Left lung (tissue), 10 donors: ENCODE measurements around the gene FREM2. TPM values are rescaled to one million over a fixed set of nuclear protein-coding genes. Genes with fewer than 3 reads are reported as not detected.

Experiments used
- ATAC-seq: fragments of 200-7000 bp; cut with Tn5 transposase; one replicate; pipeline ENCODE4 v1.9.1; 2020; ENCODE audit warnings: moderate library complexity
- DNase-seq, 4 donors: peaks; one replicate each; pipeline ENCODE4 v3.0.0-alpha.2; 2013 to 2020
- H3K27ac ChIP-seq, 2 donors: fragments of 200-600 bp; sonication (generic) in 1 of 2; one replicate each; pipeline versions ENCODE4 v1.5.0 to v1.8.0; 2020 to 2021
- H3K27me3 ChIP-seq, 2 donors: fragments of 200-600 bp; sonication (generic) in 1 of 2; one replicate each; pipeline versions ENCODE4 v1.5.0 to v1.8.0; 2020 to 2021
- H3K36me3 ChIP-seq, 2 donors: fragments of 200-600 bp; sonication (generic) in 1 of 2; one replicate each; pipeline versions ENCODE4 v1.5.0 to v1.8.0; 2020 to 2021
- H3K4me1 ChIP-seq, 2 donors: fragments of 200-600 bp; one replicate each; pipeline ENCODE4 v1.8.0; 2021
- H3K4me3 ChIP-seq, 2 donors: fragments of 200-600 bp; sonication (generic) in 1 of 2; one replicate each; pipeline versions ENCODE4 v1.5.0 to v1.8.0; 2020 to 2021; ENCODE audit warnings: mild to moderate bottlenecking in 1 of 2
- H3K9me3 ChIP-seq, 2 donors: fragments of 200-600 bp; sonication (generic) in 1 of 2; one replicate each; pipeline versions ENCODE4 v1.5.0 to v1.8.0; 2020 to 2021
- intact Hi-C, 2 donors: fragments of 100-400 bp; cut with DNase I; formaldehyde crosslinking; loops; one replicate each; pipeline versions ENCODE4 v1.11.2 to v1.14.2; 2022
- polyA plus RNA-seq, 6 donors: library from polyadenylated mRNA; unstranded; fragments of 120-200 nt; gene quantifications; one replicate each; pipeline ENCODE4 v1.2.1, GENCODE V29; 2013; ENCODE audit not compliant: insufficient read length in 6 of 6
- total RNA-seq, 2 donors: library from RNA; stranded (reverse); fragmentation: NEBNext Ultra II Directional; extraction: Animal tissue kit (Norgen Biotek cat#: 25700); gene quantifications; one replicate each; pipeline ENCODE4 v1.2.1, GENCODE V29; 2021
- TF ChIP-seq, protein P1 (sequence below), 2 donors: fragments of 200-600 bp; sonication (generic) in 1 of 2; IDR thresholded peaks; one replicate each; pipeline versions ENCODE4 v1.5.0 to v1.8.0; 2021; ENCODE audit warnings: antibody characterized with exemption in 2 of 2
- donor health status: DM: no; HTN: yes; CAD: no.
- donor health status: DM: no; HTN: no; CAD: no.

Gene FREM2
- total and polyA plus RNA-seq, 8 donors: 12.4 to 54.1 (median 43.4) TPM

DNA sequence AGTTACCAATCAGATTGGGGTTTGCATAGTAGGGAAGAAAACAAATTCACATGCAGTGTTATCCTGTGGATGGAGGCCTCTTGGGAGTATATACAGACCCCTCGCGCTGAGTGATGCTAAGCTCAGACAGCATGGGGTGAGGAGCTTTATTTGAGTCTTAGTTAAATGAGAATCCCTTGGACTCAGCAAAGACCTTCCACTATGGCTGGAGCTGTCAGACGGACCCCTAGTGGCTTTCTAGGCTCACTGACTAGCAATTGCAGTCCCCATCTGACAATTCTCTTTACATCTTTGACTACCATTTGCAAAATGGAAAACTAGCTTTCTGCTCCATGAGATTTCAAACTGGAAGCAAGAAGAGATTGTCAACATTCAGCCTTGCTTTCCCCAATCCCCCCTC, 213.3 kb downstream of the FREM2 start:
- no peaks in the 10 kb centered on the region for H3K4me1 ChIP-seq
- no peak overlapping the region for H3K27ac ChIP-seq
- intact Hi-C loops: no loop called here
- no peak for DNase-seq
- no peak for ATAC-seq
- no peaks in the 10 kb centered on the region for H3K27me3 ChIP-seq
- H3K36me3 ChIP-seq: no peaks in the 10 kb centered on the region
- H3K9me3 ChIP-seq: no peaks in the 10 kb centered on the region
- TF ChIP-seq, protein P1, sequence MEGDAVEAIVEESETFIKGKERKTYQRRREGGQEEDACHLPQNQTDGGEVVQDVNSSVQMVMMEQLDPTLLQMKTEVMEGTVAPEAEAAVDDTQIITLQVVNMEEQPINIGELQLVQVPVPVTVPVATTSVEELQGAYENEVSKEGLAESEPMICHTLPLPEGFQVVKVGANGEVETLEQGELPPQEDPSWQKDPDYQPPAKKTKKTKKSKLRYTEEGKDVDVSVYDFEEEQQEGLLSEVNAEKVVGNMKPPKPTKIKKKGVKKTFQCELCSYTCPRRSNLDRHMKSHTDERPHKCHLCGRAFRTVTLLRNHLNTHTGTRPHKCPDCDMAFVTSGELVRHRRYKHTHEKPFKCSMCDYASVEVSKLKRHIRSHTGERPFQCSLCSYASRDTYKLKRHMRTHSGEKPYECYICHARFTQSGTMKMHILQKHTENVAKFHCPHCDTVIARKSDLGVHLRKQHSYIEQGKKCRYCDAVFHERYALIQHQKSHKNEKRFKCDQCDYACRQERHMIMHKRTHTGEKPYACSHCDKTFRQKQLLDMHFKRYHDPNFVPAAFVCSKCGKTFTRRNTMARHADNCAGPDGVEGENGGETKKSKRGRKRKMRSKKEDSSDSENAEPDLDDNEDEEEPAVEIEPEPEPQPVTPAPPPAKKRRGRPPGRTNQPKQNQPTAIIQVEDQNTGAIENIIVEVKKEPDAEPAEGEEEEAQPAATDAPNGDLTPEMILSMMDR (IDR thresholded peaks at IDR 0.05): no peak
- H3K4me3 ChIP-seq: no peak overlapping the region

DNA sequence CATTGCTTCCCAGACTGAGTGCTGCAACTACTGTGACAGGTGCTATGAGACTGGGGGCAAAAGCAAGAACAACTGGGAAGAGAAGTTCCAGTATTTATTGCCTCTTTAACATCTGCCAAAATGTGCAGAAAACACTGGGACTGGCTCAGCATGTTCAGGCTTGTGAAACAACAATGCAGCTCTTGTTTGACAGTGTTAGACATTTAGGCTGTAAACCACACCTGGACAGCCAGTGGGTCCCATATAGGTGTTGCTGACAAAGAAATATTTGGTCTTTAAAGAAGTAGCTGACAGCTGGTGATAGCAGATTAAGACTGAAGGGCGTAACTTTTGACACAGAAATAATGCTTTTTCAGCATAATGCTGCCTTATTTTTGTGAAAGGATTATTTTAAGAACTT, 215.7 kb downstream of the FREM2 start:
- no peak for ATAC-seq
- DNase-seq: no peak
- Histone ChIP-seq H3K36me3 (no peaks in the 10 kb centered on the region), H3K4me1 (no peaks in the 10 kb centered on the region), H3K27me3 (no peaks in the 10 kb centered on the region), H3K4me3 (no peak overlapping the region), H3K27ac (no peak overlapping the region), H3K9me3 (no peaks in the 10 kb centered on the region)
- intact Hi-C loops: no loop called here
- TF ChIP-seq, protein P1 (IDR thresholded peaks at IDR 0.05): no peak

DNA sequence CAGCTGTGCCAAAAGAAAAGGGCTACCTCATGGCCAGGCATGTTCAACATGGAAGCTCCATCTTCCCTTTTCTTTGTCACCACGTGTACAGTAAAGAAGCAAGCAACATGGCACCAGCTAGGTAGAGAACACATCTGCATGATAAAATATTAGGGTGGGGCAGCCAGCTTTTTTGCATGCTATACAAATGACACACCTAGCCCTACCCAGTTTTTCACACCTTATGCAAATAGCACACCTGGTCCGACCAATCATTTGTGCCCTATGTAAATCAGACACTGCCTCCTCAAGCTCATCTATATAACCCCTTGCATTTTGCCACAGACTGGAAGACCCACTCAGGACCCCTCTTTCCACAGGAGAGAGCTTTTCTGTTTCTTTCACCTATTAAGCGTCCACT, 218.2 kb downstream of the FREM2 start:
- Histone ChIP-seq H3K4me1 (no peaks in the 10 kb centered on the region), H3K4me3 (no peak overlapping the region), H3K27ac (no peak overlapping the region), H3K36me3 (no peaks in the 10 kb centered on the region), H3K27me3 (no peaks in the 10 kb centered on the region), H3K9me3 (no peaks in the 10 kb centered on the region)
- TF ChIP-seq, protein P1 (IDR thresholded peaks at IDR 0.05): no peak
- ATAC-seq: no peak
- intact Hi-C loops: no loop called here
- DNase-seq: no peak

DNA sequence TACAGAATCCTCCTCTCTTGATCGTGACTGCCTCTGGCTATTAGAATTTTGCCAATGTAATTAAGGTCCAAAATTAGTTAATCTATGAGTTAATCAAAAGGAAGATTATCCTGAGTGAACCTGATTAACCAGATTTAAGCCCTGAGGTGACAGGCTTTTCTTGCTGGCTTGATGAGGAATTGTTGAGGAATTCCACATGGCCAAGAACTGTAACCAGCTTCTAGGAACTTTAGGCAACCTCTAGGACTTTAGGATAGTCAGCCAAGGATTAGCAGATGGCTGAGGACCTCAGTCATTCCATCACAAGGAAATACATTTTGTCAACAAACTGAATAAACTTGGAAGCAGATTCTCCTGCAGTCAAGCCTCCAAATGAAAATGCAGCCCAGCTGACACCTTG, 219.0 kb downstream of the FREM2 start:
- Histone ChIP-seq H3K27ac (no peak overlapping the region), H3K4me3 (no peak overlapping the region), H3K36me3 (no peaks in the 10 kb centered on the region), H3K9me3 (no peaks in the 10 kb centered on the region), H3K4me1 (no peaks in the 10 kb centered on the region), H3K27me3 (no peaks in the 10 kb centered on the region)
- TF ChIP-seq, protein P1 (IDR thresholded peaks at IDR 0.05): no peak
- no peak for DNase-seq
- no peak for ATAC-seq
- intact Hi-C loops: no loop called here

DNA sequence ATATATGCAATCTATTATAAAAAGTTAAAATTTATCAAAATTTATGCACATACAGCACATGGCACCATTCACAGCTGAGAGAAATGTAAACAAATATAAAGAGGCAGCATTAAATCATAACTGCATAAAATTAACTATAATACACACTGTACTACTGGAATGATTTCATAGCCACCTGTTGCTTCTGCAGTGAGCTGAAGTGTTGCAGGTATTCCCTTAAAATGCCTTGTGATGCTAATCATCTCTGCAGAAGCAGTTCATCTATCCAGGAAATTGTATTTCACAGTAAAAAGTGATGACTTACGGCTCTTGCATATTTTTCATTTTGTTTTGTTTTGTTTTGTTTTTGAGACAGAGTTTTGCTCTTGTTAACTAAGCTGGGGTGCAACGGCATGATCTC, 221.7 kb downstream of the FREM2 start:
- H3K27ac ChIP-seq: no peak overlapping the region
- no peak for ATAC-seq

More for the DNA sequence above, 221.7 kb downstream of the FREM2 start:
- H3K9me3 ChIP-seq: no peaks in the 10 kb centered on the region
- no peaks in the 10 kb centered on the region for H3K36me3 ChIP-seq
- TF ChIP-seq, protein P1 (IDR thresholded peaks at IDR 0.05): no peak
- H3K27me3 ChIP-seq: no peaks in the 10 kb centered on the region
- H3K4me3 ChIP-seq: no peak overlapping the region
- no peak for DNase-seq
- H3K4me1 ChIP-seq: no peaks in the 10 kb centered on the region
- intact Hi-C loops: no loop called here
